ENCODE results near the gene SHANK1. TPM values are rescaled to one million over a fixed set of nuclear protein-coding genes. Genes with fewer than 3 reads are reported as not detected.

The SHANK1 gene
- total RNA-seq, 2 experiments from 2014 or later = 0.03 to 13.1 TPM

DNA sequence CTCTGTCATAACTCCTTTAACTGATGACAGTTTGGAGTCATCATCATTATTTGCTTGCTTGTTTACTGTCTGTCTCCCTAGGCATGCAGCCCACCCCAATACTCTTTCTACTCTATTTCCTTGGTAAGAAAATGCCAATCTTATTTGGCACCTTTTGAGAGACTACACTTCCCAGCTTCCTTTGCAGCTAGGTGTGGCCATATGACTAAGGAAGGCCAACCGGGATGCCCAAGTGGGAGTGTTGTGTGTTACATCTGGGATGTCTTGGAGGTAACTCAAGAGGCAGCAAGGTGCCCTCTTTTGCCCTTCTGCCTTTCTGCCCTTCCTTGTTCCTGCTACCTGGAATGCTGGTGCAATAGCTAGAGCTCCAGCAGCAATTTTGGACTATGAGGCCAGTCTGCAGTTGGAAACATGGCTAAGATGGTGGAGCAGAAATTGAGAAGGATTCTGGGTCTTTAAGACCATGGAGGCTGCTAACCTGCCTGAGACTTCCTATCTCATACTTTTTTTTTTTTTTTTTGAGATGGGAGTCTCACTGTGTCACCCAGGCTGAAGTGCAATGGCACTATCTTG, 42.9 kb downstream of the SHANK1 start:
- Histone ChIP-seq H3K4me1 (ENCODE audit: insufficient read depth, low read length, poor library complexity, severe bottlenecking) (peaks cover 10% of the 10 kb centered on the region), H3K9me3 (ENCODE audit: low read length) (no peaks in the 10 kb centered on the region), H3K9me2 (ENCODE audit: insufficient read depth, low read length) (no peaks in the 10 kb centered on the region), H3K79me2 (ENCODE audit: insufficient read depth, low read depth, low read length) (no peaks in the 10 kb centered on the region), H2AFZ (ENCODE audit: low read length) (no peak overlapping the region), H3K27ac (ENCODE audit: low read depth, low read length, poor library complexity, severe bottlenecking) (no peak overlapping the region), H3K36me3 (ENCODE audit: insufficient read depth, low read length) (no peaks in the 10 kb centered on the region), H3K4me2 (ENCODE audit: low read length) (no peak overlapping the region), H4K20me1 (ENCODE audit: insufficient read depth, low read length) (no peaks in the 10 kb centered on the region), H3K4me3 (ENCODE audit: low read depth, low read length, poor library complexity, severe bottlenecking) (no peak overlapping the region)
- BruUV-seq (replicated peaks) = no TSS peak
- ChIA-PET CTCF (ENCODE audit: unreplicated experiment) (interaction anchor here (0.6 kb wide), 1 partner anchor 19 kb away, joined by 7 read pairs; no protein-coding TSS in a partner anchor), POLR2A (no interaction called here)
- no peak for TF ChIP-seq EZH2phosphoT487 (IDR thresholded peaks at IDR 0.05; ENCODE audit: borderline replicate concordance, low read depth, low read length)
- TF ChIP-seq, protein P1, sequence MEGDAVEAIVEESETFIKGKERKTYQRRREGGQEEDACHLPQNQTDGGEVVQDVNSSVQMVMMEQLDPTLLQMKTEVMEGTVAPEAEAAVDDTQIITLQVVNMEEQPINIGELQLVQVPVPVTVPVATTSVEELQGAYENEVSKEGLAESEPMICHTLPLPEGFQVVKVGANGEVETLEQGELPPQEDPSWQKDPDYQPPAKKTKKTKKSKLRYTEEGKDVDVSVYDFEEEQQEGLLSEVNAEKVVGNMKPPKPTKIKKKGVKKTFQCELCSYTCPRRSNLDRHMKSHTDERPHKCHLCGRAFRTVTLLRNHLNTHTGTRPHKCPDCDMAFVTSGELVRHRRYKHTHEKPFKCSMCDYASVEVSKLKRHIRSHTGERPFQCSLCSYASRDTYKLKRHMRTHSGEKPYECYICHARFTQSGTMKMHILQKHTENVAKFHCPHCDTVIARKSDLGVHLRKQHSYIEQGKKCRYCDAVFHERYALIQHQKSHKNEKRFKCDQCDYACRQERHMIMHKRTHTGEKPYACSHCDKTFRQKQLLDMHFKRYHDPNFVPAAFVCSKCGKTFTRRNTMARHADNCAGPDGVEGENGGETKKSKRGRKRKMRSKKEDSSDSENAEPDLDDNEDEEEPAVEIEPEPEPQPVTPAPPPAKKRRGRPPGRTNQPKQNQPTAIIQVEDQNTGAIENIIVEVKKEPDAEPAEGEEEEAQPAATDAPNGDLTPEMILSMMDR (conservative IDR thresholded peaks at IDR 0.05; ENCODE audit: low read length) = no peak
- no peak for DNase-seq (ENCODE audit: low spot score)
- intact Hi-C loops (cut with micrococcal nuclease; ENCODE audit: unreplicated experiment) = no loop called here

DNA sequence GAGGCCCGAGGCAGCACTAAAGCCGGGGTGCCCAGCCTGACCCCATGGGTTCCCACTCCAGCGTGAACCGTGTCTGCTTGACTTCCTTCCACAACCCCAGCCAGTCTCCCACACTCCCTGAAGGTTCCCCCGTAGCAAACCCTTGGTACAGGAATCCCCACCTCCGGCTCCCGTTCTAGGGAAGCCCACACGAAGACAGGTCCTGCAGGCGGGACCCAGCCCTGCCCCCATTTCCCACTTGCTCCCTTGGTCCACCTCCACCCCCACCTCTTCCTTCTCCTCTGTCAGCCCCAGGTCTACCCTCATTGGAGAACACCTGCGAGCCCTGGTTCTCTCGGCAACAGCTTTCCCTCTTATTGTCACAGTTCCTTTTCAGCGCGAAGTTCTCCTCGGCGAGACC, 46.5 kb downstream of the SHANK1 start:
- Histone ChIP-seq H3K9me3 (ENCODE audit: low read length) (no peaks in the 10 kb centered on the region), H3K4me1 (ENCODE audit: insufficient read depth, low read length, poor library complexity, severe bottlenecking) (no peaks in the 10 kb centered on the region), H3K4me2 (ENCODE audit: low read length) (no peak overlapping the region), H3K27ac (ENCODE audit: low read depth, low read length, poor library complexity, severe bottlenecking) (no peak overlapping the region), H3K9me2 (ENCODE audit: insufficient read depth, low read length) (no peaks in the 10 kb centered on the region), H2AFZ (ENCODE audit: low read length) (no peak overlapping the region), H4K20me1 (ENCODE audit: insufficient read depth, low read length) (no peaks in the 10 kb centered on the region), H3K79me2 (ENCODE audit: insufficient read depth, low read depth, low read length) (no peaks in the 10 kb centered on the region), H3K4me3 (ENCODE audit: low read depth, low read length, poor library complexity, severe bottlenecking) (no peak overlapping the region), H3K36me3 (ENCODE audit: insufficient read depth, low read length) (no peaks in the 10 kb centered on the region)
- no peak for DNase-seq (ENCODE audit: low spot score)
- BruUV-seq (replicated peaks) = no TSS peak
- intact Hi-C loops (cut with micrococcal nuclease; ENCODE audit: unreplicated experiment) = no loop called here
- ChIA-PET POLR2A (no interaction called here), CTCF (ENCODE audit: unreplicated experiment) (no interaction called here)
- TF ChIP-seq EZH2phosphoT487 (IDR thresholded peaks at IDR 0.05; ENCODE audit: borderline replicate concordance, low read depth, low read length) = no peak
- TF ChIP-seq, protein P1 (conservative IDR thresholded peaks at IDR 0.05; ENCODE audit: low read length) = no peak

DNA sequence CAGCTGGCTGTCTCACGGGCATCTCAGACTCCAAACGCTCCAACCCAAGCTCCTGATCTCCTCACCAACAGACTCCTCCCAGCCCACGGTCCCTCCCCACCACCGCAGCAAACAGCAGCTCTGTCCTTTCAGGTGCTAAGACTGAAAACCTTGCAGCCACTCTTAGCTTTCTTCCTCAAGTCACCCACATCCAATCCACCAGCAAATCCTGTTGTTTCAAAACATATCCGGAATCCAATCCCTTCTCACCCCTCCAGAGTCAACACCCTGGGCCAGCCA, 49.6 kb downstream of the SHANK1 start:
- POLR2A ChIA-PET = no interaction called here
- BruUV-seq (replicated peaks) = no TSS peak

More for the DNA sequence above, 49.6 kb downstream of the SHANK1 start:
- DNase-seq (ENCODE audit: low spot score) = no peak
- Histone ChIP-seq H3K27ac (ENCODE audit: low read depth, low read length, poor library complexity, severe bottlenecking) (no peak overlapping the region), H3K4me2 (ENCODE audit: low read length) (no peak overlapping the region), H3K9me2 (ENCODE audit: insufficient read depth, low read length) (no peaks in the 10 kb centered on the region), H3K9me3 (ENCODE audit: low read length) (no peaks in the 10 kb centered on the region), H4K20me1 (ENCODE audit: insufficient read depth, low read length) (no peaks in the 10 kb centered on the region), H2AFZ (ENCODE audit: low read length) (no peak overlapping the region), H3K36me3 (ENCODE audit: insufficient read depth, low read length) (no peaks in the 10 kb centered on the region), H3K4me3 (ENCODE audit: low read depth, low read length, poor library complexity, severe bottlenecking) (no peak overlapping the region), H3K4me1 (ENCODE audit: insufficient read depth, low read length, poor library complexity, severe bottlenecking) (no peaks in the 10 kb centered on the region), H3K79me2 (ENCODE audit: insufficient read depth, low read depth, low read length) (no peaks in the 10 kb centered on the region)
- TF ChIP-seq, protein P1 (conservative IDR thresholded peaks at IDR 0.05; ENCODE audit: low read length) = no peak
- TF ChIP-seq EZH2phosphoT487 (IDR thresholded peaks at IDR 0.05; ENCODE audit: borderline replicate concordance, low read depth, low read length) = no peak
- intact Hi-C loops (cut with micrococcal nuclease; ENCODE audit: unreplicated experiment) = no loop called here
- CTCF ChIA-PET (ENCODE audit: unreplicated experiment) = no interaction called here

Measured in OCI-LY7 (cell line).